GM18499 (cell line): Measurements from ENCODE around the gene WDR46.

Experiments
- ATAC-seq: cut with Tn5 transposase; IDR thresholded peaks from one replicate; pipeline ENCODE4 v1.9.1; 2021; ENCODE audit warnings: moderate number of reproducible peaks; ENCODE audit not compliant: insufficient read depth, unreplicated experiment

WDR46 gene

GRCh38 chr6:33314515-33314942 is 25.5 kb upstream of the WDR46 start:
- no peak for ATAC-seq

- no peak for ATAC-seq
These were observed 24.9 kb upstream of the WDR46 start, which contains the start of gene TAPBP for GRCh38 chr6:33313709-33314514. Gene TAPBP, minus strand, starts transcription at chr6:33314078. Its CDS starts 37 bp downstream, at chr6:33314041.

- ATAC-seq = no peak
These were observed 24.2 kb upstream of the WDR46 start for GRCh38 chr6:33313105-33313708.

GRCh38 chr6:33312361-33313104 is 23.5 kb upstream of the WDR46 start:
- ATAC-seq = no peak

- no peak for ATAC-seq
These were observed 17.3 kb upstream of the WDR46 start for GRCh38 chr6:33306356-33306755.

GRCh38 chr6:33305052-33305451 is 16.0 kb upstream of the WDR46 start:
- ATAC-seq = no peak

- ATAC-seq = no peak
These were observed 15.2 kb upstream of the WDR46 start for GRCh38 chr6:33304216-33304615.

GRCh38 chr6:33301877-33302276 is 12.8 kb upstream of the WDR46 start:
- ATAC-seq = no peak

GRCh38 chr6:33299237-33299944 is 10.4 kb upstream of the WDR46 start:
- peak; percentile 71 for ATAC-seq

- no peak for ATAC-seq
These were observed 9.8 kb upstream of the WDR46 start, which contains the start of gene RGL2 for GRCh38 chr6:33298773-33299236. Gene RGL2, minus strand, starts transcription at chr6:33298942. Its CDS starts 332 bp downstream, at chr6:33298610.

- ATAC-seq = no peak
These were observed 9.1 kb upstream of the WDR46 start for GRCh38 chr6:33297956-33298772.

GRCh38 chr6:33297406-33297955 is 8.4 kb upstream of the WDR46 start:
- ATAC-seq = no peak

GRCh38 chr6:33296797-33297405 is 7.9 kb upstream of the WDR46 start:
- no peak for ATAC-seq

GRCh38 chr6:33295621-33296369 is 6.8 kb upstream of the WDR46 start:
- ATAC-seq = no peak

- no peak for ATAC-seq
These were observed 5.2 kb upstream of the WDR46 start for GRCh38 chr6:33294086-33294823.

- no peak for ATAC-seq
These were observed 4.1 kb upstream of the WDR46 start for GRCh38 chr6:33292996-33293682.

GRCh38 chr6:33290459-33290858 is 1.4 kb upstream of the WDR46 start:
- ATAC-seq = no peak
